Skeletal muscle satellite cell (primary cell): ENCODE data around the gene TMED3.

Experiments
- H3K27me3 ChIP-seq: 2 replicates; pipeline ENCODE4 v1.7.0; 2013; ENCODE audit warnings: low read length; ENCODE audit not compliant: control insufficient read depth, insufficient read depth
- H3K36me3 ChIP-seq: 2 replicates; pipeline ENCODE4 v1.7.0; 2013; ENCODE audit warnings: mild to moderate bottlenecking, control low read depth, low read length; ENCODE audit not compliant: insufficient read depth
- H3K4me1 ChIP-seq: 2 replicates; pipeline ENCODE4 v1.7.0; 2013; ENCODE audit warnings: low read length; ENCODE audit not compliant: control insufficient read depth, insufficient read depth
- H3K4me2 ChIP-seq: 2 replicates; pipeline ENCODE4 v1.7.0; 2013; ENCODE audit warnings: mild to moderate bottlenecking, low read length
- H3K4me3 ChIP-seq: 2 replicates; pipeline ENCODE4 v1.7.0; 2013; ENCODE audit warnings: low read length
- H3K9ac ChIP-seq: 2 replicates; pipeline ENCODE4 v1.7.0; 2013; ENCODE audit warnings: mild to moderate bottlenecking, low read depth, low read length, moderate library complexity
- H3K9me3 ChIP-seq: replicated peaks from 2 replicates; pipeline ENCODE4 v1.7.0; 2013; ENCODE audit warnings: mild to moderate bottlenecking, control low read depth, low read length

Gene TMED3

GRCh38 chr15:79358069-79358468, 47.2 kb downstream of the TMED3 start:
- no peaks in the 10 kb centered on the region for H3K27me3 ChIP-seq
- H3K4me1 ChIP-seq: peaks cover 3% of the 10 kb centered on the region
- no peaks in the 10 kb centered on the region for H3K36me3 ChIP-seq
- H3K9me3 ChIP-seq: no peaks in the 10 kb centered on the region
- H3K4me3 ChIP-seq: no peak overlapping the region
- no peak overlapping the region for H3K4me2 ChIP-seq
- H3K9ac ChIP-seq: no peak overlapping the region

GRCh38 chr15:79364571-79365240, 53.8 kb downstream of the TMED3 start:
- Histone ChIP-seq H3K4me1 (no peaks in the 10 kb centered on the region), H3K9me3 (no peaks in the 10 kb centered on the region), H3K36me3 (no peaks in the 10 kb centered on the region), H3K4me3 (no peak overlapping the region), H3K9ac (no peak overlapping the region), H3K27me3 (no peaks in the 10 kb centered on the region), H3K4me2 (no peak overlapping the region)

- H3K9ac ChIP-seq: no peak overlapping the region
- H3K27me3 ChIP-seq: no peaks in the 10 kb centered on the region
- H3K4me3 ChIP-seq: no peak overlapping the region
- no peaks in the 10 kb centered on the region for H3K4me1 ChIP-seq
- no peaks in the 10 kb centered on the region for H3K9me3 ChIP-seq
- H3K36me3 ChIP-seq: no peaks in the 10 kb centered on the region
- H3K4me2 ChIP-seq: no peak overlapping the region
These were observed 54.9 kb downstream of the TMED3 start for GRCh38 chr15:79365765-79366164.

GRCh38 chr15:79366691-79367090, 55.8 kb downstream of the TMED3 start:
- Histone ChIP-seq H3K4me1 (no peaks in the 10 kb centered on the region), H3K27me3 (no peaks in the 10 kb centered on the region), H3K9ac (no peak overlapping the region), H3K4me2 (no peak overlapping the region), H3K36me3 (no peaks in the 10 kb centered on the region), H3K9me3 (no peaks in the 10 kb centered on the region), H3K4me3 (no peak overlapping the region)

- Histone ChIP-seq H3K36me3 (no peaks in the 10 kb centered on the region), H3K4me2 (no peak overlapping the region), H3K4me3 (no peak overlapping the region), H3K4me1 (no peaks in the 10 kb centered on the region), H3K27me3 (no peaks in the 10 kb centered on the region), H3K9ac (no peak overlapping the region), H3K9me3 (no peaks in the 10 kb centered on the region)
These were observed 59.8 kb downstream of the TMED3 start for GRCh38 chr15:79370716-79371115.

- no peak overlapping the region for H3K4me3 ChIP-seq
- no peaks in the 10 kb centered on the region for H3K27me3 ChIP-seq
- H3K9ac ChIP-seq: no peak overlapping the region
- H3K4me2 ChIP-seq: no peak overlapping the region
- no peaks in the 10 kb centered on the region for H3K4me1 ChIP-seq
- no peaks in the 10 kb centered on the region for H3K36me3 ChIP-seq
- no peaks in the 10 kb centered on the region for H3K9me3 ChIP-seq
These were observed 60.7 kb downstream of the TMED3 start for GRCh38 chr15:79371591-79371990.

GRCh38 chr15:79372428-79372827, 61.5 kb downstream of the TMED3 start:
- Histone ChIP-seq H3K4me3 (no peak overlapping the region), H3K4me2 (no peak overlapping the region), H3K27me3 (no peaks in the 10 kb centered on the region), H3K4me1 (no peaks in the 10 kb centered on the region), H3K9ac (no peak overlapping the region), H3K36me3 (no peaks in the 10 kb centered on the region), H3K9me3 (no peaks in the 10 kb centered on the region)
